HG03095 (cell line): ENCODE measurements around the gene RER1.

ENCODE experiments used
- ATAC-seq: cut with Tn5 transposase; IDR thresholded peaks from one replicate; pipeline ENCODE4 v1.9.1; 2021; ENCODE audit warnings: moderate library complexity; ENCODE audit not compliant: unreplicated experiment

RER1 gene

GRCh38 chr1:2442661-2443060, 51.0 kb downstream of the RER1 start:
- ATAC-seq: no peak

- ATAC-seq: no peak
These were observed 51.9 kb downstream of the RER1 start for GRCh38 chr1:2443277-2444137.

- ATAC-seq: no peak
These were observed 52.5 kb downstream of the RER1 start for GRCh38 chr1:2444138-2444591.

- ATAC-seq: no peak
These were observed 53.7 kb downstream of the RER1 start for GRCh38 chr1:2445162-2445822.

DNA sequence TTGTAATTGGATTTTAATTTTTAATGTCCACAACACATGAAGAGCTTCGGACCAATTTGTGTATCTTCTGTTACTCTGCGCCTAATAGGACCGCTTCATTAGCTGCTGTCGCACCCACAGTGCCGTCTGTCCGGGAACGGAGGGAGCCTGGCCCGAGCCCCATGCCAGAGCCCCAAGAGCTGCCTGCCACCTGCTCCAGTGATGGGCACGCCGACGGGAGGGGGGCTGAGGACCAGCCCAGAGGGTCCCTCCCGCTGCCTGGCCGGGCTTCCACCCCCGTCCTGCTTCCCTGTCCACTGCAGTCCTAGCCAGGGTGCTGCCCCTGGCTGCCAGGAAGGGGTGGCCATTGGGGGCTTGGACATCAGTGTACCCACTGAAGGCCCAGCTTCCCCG, 54.2 kb downstream of the RER1 start:
- ATAC-seq: no peak

DNA sequence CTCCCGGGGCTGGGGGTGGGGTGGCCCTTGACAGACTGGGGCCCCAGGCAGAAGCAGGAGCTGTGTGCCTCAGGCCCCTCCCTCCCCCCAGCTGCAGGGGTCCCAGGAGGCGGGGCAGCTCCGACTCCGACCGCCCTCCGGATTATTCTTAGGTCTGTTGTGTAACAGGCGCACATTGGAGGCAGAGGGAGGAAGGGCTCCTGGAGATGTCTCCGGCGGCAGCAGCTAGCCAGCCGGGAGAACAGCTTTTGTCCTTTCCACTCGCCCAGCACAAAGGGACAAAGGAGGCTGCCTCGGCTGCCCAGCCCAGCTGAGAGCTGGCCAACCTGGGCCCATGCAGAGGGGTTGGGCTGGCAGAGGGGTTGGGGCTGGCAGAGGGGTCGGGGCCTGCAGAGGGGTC, 54.8 kb downstream of the RER1 start:
- no peak for ATAC-seq

GRCh38 chr1:2446861-2447260, 55.2 kb downstream of the RER1 start:
- no peak for ATAC-seq

DNA sequence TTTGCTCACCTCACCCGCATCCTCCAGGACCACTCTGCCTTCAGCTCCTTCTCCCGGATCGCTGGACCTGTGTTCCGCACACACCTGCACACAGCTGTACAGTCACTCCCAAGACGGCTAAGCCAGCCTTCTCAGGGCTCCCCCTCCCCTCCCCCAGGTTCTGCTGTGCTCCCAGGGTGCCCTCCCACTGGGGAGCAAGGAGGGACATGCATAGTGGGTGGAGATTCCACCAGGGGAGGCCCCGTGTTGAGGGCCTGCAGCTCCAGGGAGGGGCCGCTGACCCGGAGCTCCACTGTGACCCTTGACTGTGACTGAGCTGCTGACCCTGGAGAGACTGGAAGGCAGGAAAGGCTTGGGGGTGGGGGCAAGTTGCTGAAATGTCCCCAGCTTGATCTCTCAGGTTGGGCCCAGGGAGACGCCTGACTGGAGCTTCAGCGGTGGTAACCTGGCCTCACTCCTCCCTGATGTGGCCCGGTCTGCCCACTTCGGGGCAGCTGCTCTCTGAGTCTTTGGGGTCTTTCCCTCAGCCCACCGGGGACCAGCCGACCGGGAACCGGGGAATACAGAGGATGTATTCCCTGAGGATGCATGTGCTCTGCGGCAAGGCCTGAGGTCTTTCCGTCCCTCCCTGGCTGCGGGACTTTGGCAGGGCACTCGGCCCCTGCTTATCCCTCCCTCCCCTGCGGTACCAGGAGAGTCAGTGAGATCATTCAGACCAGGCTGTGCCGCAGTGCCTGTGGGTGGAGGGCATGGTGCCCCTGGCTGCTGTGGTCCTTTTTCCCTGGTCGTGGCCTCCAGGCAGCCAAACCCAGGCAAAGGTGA, 55.8 kb downstream of the RER1 start:
- no peak for ATAC-seq

DNA sequence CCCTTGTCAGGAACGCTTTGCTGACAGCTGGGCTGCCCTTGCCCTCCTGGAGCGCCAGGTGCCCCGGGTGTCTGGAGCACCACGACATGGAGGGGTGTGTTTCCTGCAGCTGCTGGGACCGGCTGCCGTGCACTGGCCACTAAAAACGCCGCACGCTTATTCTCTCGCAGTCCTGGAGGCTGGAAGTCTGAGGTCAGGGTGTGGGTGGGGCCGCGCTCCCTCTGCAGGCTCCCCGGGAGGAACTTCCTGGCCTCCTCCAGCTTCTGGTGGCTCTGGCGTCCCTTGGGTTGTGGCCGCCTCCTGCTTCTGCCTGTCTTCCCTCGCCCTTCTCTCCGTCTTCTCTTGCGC, 56.4 kb downstream of the RER1 start:
- no peak for ATAC-seq

- ATAC-seq: no peak
These were observed 58.2 kb downstream of the RER1 start for GRCh38 chr1:2449636-2450454.

GRCh38 chr1:2451741-2452140, 60.1 kb downstream of the RER1 start:
- ATAC-seq: no peak

DNA sequence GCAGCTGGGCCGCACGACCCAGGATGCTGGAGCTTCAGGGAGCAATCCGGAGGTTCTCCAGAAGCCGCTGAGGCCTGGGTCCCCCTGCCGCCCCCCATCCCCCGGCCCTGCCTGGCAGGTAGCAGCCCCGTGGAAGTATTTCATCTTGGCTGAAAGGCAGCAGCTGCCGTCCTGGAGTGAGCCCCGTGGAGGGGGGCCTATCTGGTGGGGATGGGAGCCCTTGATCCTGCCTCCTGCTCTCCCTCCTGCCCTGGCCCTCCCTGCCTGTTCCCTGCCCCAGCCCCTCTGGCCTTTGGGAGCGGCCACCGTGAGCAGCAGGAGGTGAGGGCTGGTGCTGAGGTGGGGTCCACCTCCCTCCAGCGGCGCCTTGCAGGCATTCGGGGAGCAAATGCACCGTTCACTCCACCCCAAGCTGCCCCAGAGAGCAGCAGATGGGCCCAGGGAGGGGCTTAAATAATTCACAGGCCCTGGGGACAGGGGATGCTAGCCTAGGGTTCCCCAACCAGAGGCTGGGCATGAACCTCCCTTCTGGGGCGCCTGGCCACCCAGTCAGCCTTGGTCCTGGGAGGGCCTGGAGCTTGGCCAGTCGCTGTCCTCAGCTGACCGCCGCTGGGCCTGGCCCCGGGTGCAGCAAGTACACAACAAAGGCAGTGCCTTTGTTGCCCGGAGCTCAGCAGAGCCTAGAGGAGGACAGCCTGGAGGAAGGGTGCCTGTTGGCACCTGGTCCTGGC, 60.7 kb downstream of the RER1 start:
- no peak for ATAC-seq

- ATAC-seq: no peak
These were observed 61.3 kb downstream of the RER1 start for GRCh38 chr1:2452932-2453315.

GRCh38 chr1:2454227-2454626, 62.6 kb downstream of the RER1 start:
- no peak for ATAC-seq
